Erythroblast (primary cell): ENCODE measurements around the gene SPDYE6.
"Not testable (repeated sequence)": the region's sequence is repeated elsewhere in the genome, so short reads cannot be mapped to it uniquely, and the experiment has no call there.

Experiments used
- DNase-seq, 2 experiments: peaks; one replicate each; lab custom pipeline; 2025; lab: John Stamatoyannopoulos, UW
- GATA1 ChIP-seq: IDR thresholded peaks from 2 replicates; pipeline ENCODE4 v1.6.1; 2011; ENCODE audit warnings: low read depth, mild to moderate bottlenecking, control low read depth, low read length, moderate library complexity
- POLR2A ChIP-seq: IDR thresholded peaks from 2 replicates; pipeline ENCODE4 v1.6.1; 2011; ENCODE audit warnings: mild to moderate bottlenecking, low read length

Gene SPDYE6

DNA sequence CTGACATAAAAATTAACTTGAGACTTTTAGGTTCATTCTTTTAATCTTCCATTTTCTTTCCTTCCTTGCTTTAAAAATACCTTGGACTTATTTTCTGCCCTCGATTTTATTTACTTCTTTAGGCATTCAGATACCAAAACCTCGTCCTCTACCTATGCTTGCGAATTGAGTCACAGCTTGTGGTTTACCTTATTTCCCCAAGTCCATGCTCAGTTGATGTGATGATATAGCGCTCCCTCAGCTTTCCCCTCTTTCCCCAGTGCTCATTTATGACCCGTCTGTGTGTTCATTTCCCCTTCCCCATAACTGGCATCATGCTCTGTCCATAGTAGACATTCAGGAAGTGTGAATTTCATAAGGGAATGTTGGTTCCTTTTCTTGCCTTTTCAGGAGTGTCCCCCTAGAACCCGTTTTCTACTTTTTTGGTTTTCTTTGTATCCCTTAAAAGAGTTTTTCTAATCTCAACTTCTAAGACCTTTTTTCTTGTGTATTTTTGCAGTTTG is 20.8 kb upstream of the SPDYE6 start:
- no peak for DNase-seq
- TF ChIP-seq POLR2A, result no peak
- no peak for TF ChIP-seq GATA1

DNA sequence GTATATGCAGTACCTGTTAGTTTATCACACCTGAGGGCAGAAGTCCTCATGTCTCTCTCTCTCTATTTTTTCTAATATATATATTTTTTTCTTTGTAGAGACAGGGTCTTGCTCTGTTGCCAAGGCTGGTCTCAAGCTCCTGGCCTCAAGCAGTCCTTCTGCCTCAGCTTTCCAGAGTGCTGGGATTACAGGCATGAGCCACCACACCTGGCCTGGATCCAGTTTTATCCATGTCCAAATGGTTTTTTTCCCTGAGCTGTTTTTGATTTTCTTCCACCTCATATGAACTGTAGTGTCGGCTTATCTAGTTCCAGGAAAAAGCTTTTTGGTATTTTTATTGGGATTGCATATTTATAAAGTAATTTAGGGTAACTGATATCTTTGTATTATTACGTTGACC is 16.6 kb upstream of the SPDYE6 start:
- not testable (repeated sequence) for DNase-seq

DNA sequence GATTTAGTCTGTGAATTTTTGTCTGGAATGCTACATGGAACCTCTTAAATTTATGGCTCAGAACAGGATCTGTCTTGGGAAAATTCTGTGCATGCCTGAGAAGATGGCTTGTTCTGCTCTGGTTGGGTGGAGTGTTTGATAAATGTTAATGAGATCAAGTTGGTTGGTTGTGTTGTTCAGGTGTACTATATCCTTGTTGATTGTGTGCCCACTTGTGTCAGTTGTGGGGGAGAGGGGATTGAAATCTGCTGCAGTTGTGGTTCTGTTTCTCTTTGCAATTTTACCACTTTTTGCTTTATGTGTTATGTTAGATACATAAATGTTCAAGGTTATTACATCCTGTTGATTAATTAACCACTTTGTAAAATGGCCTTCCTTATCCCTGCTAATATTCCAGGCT is 13.8 kb upstream of the SPDYE6 start:
- not testable (repeated sequence) for DNase-seq

DNA sequence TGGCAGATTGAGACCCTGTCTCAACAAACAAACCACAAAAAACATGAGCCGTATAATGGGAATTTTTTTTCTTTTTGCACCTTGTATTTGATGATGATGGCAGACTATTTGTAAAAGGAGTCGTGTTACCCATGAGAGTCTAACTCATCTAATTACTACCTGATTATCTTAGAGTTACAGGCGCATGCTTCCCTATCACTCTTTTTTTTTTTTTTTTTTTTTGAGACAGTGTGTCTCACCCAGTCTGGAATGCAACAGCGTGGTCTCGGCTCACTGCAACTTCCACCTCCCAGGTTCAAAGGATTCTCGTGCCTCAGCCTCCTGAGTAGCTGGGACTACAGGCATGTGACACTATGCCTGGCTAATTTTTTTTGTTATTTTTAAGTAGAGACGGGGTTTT is 9.1 kb upstream of the SPDYE6 start:
- not testable (repeated sequence) for DNase-seq

DNA sequence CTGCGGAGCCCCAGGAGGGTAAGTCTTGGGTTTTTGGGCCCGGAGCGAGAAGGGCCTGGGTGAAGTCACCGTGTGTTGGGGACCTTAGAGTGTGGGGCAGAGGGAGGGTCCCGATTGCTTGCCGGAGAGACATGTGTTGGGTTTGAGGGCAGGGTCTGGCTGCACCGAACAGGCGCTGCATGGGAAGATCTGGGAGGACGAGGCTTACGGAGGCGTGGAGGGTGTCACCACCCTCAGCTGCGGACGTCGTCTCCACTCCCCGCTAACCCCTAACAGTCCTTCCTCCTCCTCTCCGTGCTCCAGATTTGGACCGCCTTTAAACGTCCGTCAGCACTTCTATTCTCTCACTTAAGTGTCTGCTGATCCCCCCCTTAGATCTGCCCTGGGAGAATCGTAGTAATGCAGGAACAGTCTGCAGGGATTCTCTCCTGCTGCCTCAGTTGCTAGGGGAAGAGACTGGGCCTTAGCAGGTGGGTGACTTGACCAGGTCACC is 8.2 kb upstream of the SPDYE6 start:
- peak; percentile 30 to 41 for DNase-seq

DNA sequence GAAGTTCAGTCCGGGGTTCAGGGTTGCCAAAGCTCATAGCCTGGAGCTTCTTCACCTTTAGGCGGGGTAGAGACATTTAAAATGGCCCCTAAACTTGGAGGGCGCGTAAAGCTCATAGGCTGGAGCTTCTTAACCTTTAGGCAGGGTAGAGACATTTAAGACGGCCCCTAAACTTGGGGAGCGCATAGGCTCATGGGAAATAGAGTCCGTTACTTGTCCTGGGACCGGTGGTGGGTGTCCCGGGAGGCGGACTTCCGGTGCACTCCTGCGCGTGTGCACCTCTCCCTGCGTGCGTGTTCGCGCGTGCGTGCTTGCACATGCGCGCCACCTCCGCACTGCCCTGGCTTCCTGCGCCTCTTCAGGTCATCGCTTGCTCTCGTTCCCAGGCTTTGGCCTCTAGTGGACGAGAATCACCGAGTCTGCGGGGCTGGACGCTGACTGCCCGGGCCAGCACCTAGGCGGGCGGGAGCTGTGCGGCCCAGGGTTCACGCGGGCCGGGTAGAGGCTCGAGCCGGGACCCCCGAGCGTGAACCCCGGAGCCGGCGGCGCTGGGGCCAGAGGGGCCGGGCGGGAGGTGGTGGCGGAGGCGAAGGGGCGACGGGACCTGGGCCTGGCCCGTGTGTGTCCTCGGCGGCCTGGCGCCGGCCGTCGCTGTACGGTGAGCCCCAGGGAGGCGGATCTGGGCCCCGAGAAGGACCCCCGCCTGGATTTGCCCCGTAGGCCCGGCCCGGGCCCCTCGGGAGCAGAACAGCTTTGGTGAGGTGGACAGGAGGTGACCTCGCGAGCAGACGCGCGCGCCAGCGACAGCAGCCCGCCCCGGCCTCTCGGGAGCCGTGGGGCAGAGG is 7.5 kb upstream of the SPDYE6 start:
- peak; percentile 61 for TF ChIP-seq POLR2A

DNA sequence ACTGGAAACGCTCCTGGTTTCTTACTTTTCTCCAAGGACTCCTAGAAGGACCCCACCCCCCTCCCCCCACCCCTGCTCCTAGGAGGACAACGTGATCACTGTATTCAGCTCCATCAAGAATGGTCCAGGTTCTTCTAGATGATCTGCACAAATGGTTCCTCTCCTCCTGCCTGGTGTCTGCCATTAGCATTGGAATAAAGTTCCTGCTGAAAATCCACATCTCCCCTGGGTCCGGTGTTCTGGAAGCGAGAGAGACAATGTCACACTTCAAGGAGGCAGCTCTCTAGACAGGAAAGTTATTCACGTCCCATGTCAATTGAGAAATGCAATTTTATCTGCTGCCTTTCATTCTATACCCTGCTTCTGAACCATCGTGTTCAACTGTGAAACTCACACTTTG is 9.3 kb downstream of the SPDYE6 start:
- not testable (repeated sequence) for DNase-seq

More for the DNA sequence above, 7.5 kb upstream of the SPDYE6 start:
- peak; percentile 96 to 99 for DNase-seq

DNA sequence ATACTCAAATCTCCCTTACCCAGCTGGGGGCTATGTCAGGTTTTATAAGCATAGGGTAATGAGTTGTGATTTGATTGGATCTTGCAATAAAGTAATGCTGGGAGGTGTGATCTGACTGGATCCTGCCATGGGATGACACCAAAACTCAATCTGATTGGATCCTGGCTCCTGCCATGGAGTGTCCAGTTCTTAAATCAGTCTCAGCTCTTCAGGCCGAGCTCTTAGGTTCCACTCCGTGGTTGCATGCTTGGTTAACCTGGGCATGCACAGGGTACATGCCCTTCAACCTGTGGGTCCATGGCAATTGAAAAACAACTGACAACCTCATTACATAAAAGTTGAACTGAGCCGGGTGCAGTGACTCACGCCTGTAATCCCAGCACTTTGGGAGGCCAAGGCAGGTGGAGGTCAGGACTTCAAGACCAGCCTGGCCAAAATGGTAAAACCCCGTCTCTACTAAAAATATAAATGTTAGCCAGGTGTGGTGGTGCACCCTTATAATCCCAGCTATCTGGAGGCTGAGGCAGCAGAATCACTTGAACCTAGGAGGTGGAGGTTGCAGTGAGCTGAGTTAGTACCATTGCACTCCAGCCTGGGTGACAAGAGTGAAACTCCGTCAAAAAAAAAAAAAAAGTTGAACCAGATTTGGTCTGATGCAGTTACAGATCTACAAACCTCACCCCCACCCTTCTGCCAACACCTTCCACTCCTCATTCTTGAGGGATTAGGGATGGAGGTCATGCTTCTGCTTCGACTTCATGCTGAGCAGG is 15.5 kb downstream of the SPDYE6 start:
- DNase-seq, result not testable (repeated sequence)

DNA sequence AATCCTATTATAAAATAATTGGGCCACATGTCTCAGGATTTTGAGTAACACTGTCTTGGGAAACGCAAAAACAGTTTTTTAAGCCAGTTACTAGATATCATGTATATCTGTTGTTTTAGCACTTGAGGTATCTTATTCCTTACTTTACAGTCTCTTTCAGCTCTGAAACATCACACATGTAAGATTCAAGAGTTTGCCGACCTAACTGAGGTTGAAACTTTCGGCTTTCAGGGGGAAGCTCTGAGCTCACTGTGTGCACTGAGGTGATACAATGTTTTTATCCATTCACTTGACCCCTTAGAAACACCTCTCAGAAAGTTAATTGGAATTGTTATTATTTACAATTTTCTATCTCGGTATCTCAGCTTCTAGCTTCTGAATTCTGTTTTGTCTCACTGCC is 18.8 kb downstream of the SPDYE6 start:
- DNase-seq, result not testable (repeated sequence)

DNA sequence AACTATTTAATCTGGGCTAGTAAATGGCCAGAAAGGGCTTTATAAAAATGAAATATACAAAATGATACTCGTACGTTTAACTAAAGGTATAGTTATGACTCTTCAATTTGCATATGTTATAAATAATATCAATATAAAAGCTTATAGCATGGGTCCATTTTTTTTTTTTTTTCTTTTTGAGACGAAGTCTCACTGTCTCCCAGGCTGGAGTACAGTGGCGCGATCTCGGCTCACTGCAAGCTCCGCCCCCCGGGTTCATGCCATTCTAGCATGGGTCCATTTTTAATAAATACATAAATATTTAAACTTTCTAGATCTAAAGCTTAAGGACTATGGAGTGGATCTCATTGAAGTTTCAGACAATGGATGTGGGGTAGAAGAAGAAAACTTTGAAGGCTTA is 19.2 kb downstream of the SPDYE6 start:
- DNase-seq, result not testable (repeated sequence)

DNA sequence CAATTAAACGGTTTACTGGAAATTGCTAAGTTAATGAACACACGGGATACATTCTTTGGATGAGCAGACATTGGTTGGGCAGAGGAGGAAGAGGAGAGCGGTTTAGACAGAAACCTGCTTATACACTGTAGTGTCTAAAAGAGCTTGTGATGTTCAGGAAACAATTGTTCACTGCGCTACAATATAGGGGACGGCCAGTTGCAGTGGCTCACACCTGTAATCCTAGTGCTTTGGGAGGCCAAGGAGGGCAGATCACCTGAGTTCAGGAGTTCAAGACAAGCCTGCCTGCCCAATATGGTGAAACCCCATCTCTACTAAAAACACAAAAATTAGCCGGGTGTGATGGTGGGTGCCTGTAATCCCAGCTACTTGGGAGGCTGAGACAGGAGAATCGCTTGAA is 20.7 kb downstream of the SPDYE6 start:
- DNase-seq, result not testable (repeated sequence)

DNA sequence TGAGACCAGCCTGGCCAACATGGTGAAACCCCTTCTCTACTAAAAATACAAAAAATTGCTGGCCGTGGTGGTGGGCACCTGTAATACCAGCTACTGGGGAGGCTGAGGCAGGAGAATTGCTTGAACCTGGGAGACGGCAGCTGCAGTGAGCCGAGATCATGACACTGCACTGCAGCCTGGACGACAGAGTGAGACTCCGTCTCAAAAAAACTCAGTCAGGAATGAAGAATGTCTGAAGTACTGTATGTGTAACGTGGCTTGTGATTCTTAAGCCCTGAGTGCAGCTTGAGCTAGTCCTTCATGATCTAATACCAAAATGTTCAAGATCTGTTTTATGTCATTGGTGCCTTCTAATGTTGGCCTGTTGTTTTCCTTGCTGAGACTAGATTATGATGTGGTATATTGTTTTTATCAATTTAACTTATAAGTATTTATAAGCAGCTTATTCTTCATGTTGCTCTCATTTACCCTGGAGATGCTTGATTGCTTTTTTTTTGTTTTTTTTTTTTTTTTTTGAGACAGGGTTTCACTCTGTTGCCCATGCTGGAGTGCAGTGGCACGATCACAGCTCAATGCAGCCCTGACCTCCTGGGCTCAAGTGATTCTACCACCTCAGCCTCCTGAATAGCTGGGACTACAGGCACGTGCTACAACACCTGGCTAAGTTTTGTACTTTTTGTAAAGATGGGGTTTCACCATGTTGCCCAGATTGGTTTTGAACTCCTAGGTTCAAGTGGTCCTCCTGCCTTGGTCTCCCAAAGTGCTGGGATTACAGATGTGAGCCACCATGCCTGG is 25.4 kb downstream of the SPDYE6 start:
- DNase-seq, result not testable (repeated sequence)

DNA sequence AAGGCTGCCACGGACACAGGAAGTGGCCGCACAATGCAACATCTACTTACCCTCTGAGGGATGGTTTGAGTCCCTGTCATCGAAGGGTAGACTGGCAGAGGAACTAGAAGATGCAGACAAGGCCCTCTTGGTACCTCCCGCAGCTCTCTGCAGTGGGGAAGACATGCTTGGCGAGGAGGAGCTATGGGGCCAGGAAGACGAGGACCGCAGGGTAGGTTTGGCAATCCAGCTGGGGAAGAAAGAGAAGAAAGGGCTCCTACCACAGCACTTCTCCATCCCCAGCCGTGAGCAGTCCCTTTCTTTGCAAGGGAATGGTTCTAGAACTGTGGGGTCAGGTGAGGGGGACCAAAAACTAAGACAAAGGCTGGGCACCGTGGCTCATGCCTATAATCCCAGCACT is 26.9 kb downstream of the SPDYE6 start:
- not testable (repeated sequence) for DNase-seq

DNA sequence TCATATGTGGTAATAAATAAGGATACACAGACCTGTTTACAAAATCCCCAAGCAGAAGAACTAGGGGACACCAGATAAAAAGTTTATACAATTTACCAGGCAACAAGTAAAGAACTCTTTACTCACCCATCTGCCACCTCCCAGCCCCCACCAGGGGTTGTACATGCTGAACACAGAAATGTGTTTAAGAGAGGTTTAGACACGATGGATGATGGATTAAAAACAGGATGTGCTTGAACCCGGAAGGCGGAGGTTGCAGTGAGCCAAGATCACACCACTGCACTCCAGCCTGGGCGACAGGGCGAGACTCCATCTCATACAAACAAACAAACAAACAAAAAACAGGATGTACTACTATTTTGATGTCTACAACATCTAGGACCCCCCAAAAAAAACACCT is 27.4 kb downstream of the SPDYE6 start:
- not testable (repeated sequence) for DNase-seq

DNA sequence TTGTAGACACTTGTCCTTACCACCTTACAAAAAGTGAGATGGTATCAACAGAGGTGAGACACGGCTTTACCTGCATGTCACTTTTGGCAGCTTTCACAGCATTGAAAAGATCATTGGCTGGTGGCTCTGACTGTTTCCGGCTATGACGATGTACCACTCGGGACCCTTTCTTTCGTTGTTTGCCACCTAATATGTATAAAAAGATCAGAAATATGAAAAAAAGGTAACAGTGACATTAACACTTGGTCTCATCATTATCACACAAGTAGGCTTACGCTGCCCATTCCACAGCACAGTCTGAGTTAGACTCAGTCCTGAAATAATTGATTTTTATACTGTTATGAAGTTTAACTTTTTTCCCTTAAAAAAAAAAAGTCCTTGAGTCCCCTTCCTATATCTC is 29.1 kb downstream of the SPDYE6 start:
- not testable (repeated sequence) for DNase-seq
